ENCODE measurements around the gene PIPOX.

DNA sequence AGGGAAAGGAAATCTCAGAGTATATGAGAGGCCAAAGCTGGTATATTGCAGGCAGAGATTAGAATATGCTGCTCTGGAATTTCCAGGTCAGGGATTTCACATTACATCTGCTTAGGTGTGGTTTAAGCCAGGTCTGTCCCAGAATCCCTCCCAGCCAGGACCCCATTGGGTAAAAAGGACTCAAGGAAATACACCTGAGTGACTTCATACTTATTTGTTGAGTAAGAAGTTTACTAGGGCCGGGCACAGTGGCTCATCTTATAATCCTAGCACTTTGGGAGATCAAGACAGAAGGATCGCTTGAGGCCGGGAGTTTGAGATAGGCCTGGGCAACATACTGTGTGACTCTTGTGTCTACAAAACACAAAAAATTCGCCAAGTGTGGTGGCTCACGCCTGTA, 7.2 kb downstream of the PIPOX start:
- no peak for TF ChIP-seq CTCF (IDR thresholded peaks at IDR 0.05)
- no peak for TF ChIP-seq POLR2A (IDR thresholded peaks at IDR 0.05)

Measured in right lobe of liver (tissue), 4 donors.